Activated CD8-positive, alpha-beta T cell treated with anti-CD3 and anti-CD28 coated beads for 36 hours (primary cell): Measurements from ENCODE around the gene PLEK2. TPM values are rescaled to one million over a fixed set of nuclear protein-coding genes. Genes with fewer than 3 reads are reported as not detected.

Experiments
- ATAC-seq: fragments of 200-7000 bp; cut with Tn5 transposase; one replicate; pipeline ENCODE4 v1.10.0; 2021; ENCODE audit warnings: mild to moderate bottlenecking, moderate library complexity
- CTCF ChIA-PET: fragments of 350-600 bp; sonication (Branson Sonifier 250); formaldehyde crosslinking; loops from one replicate; lab custom pipeline; 2021; ENCODE audit warnings: antibody characterized with exemption; lab: Charles Lee
- POLR2A ChIA-PET: fragments of 350-600 bp; sonication (Branson Sonifier 250); formaldehyde crosslinking; loops from one replicate; lab custom pipeline; 2021; ENCODE audit warnings: antibody characterized with exemption; lab: Charles Lee
- DNase-seq: peaks from one replicate; pipeline ENCODE4 v3.0.0-alpha.2; 2020
- H3K27ac Mint-ChIP-seq: one replicate; pipeline ENCODE4 v1.8.0; 2021; ENCODE audit warnings: mild to moderate bottlenecking, mixed read lengths
- H3K27me3 Mint-ChIP-seq: one replicate; pipeline ENCODE4 v1.8.0; 2021; ENCODE audit warnings: mixed read lengths
- H3K36me3 Mint-ChIP-seq: one replicate; pipeline ENCODE4 v1.8.0; 2021; ENCODE audit warnings: low read depth, mixed read lengths
- H3K4me1 Mint-ChIP-seq: one replicate; pipeline ENCODE4 v1.8.0; 2021; ENCODE audit warnings: low read depth, mixed read lengths
- H3K4me3 Mint-ChIP-seq: one replicate; pipeline ENCODE4 v1.8.0; 2021; ENCODE audit warnings: mild to moderate bottlenecking, moderate library complexity, mixed read lengths
- H3K9me3 Mint-ChIP-seq: one replicate; pipeline ENCODE4 v1.8.0; 2021; ENCODE audit warnings: mixed read lengths
- CTCF ChIP-seq: fragments of 200-600 bp; IDR thresholded peaks from one replicate; pipeline ENCODE4 v1.8.0; 2022; ENCODE audit warnings: antibody characterized with exemption, mild to moderate bottlenecking
- intact Hi-C: fragments of 100-400 bp; cut with micrococcal nuclease; formaldehyde crosslinking; loops from one replicate; pipeline ENCODE4 v1.10.0; 2022
- total RNA-seq, 2 experiments: library from RNA; stranded (reverse); gene quantifications; one replicate each; pipeline ENCODE4 v1.2.3, GENCODE V29; 2021

Gene PLEK2
- total RNA-seq, 2 experiments from 2014 or later: 1.0 TPM; not detected in 1

- POLR2A ChIA-PET: interaction anchor here (0.6 to 1.7 kb wide), 3 partner anchors 9 to 25 kb away, joined by 3 to 6 read pairs (median 3); partner anchors contain the start of gene EIF2S1
- peaks cover 50% of the 10 kb centered on the region for H3K36me3 Mint-ChIP-seq
Observed at GRCh38 chr14:67385618-67386017, 26.3 kb downstream of the PLEK2 start.

GRCh38 chr14:67385120-67385519, 26.8 kb downstream of the PLEK2 start:
- Mint-ChIP-seq H3K27ac (peak overlapping the region; percentile 42), H3K4me3 (no peak overlapping the region), H3K27me3 (no peaks in the 10 kb centered on the region), H3K9me3 (no peaks in the 10 kb centered on the region), H3K4me1 (no peaks in the 10 kb centered on the region), H3K36me3 (peaks cover 52% of the 10 kb centered on the region)
- no peak for ATAC-seq
- no peak for TF ChIP-seq CTCF
- intact Hi-C loops: no loop called here
- ChIA-PET POLR2A (no interaction called here), CTCF (interaction anchor here (1.2 to 3.0 kb wide), 3 partner anchors 25 to 186 kb away, joined by 3 to 12 read pairs (median 10); partner anchors contain the start of genes ATP6V1D and EIF2S1)
- DNase-seq: no peak

More at GRCh38 chr14:67385618-67386017, 26.3 kb downstream of the PLEK2 start:
- ATAC-seq (no peak), DNase-seq (no peak)
- CTCF ChIA-PET: interaction anchor here (1.1 to 3.0 kb wide), 5 partner anchors 8 to 186 kb away, joined by 3 to 12 read pairs (median 5); partner anchors contain the start of gene ATP6V1D
- Mint-ChIP-seq H3K4me1 (no peaks in the 10 kb centered on the region), H3K27ac (no peak overlapping the region), H3K9me3 (no peaks in the 10 kb centered on the region), H3K4me3 (no peak overlapping the region), H3K27me3 (no peaks in the 10 kb centered on the region)
- intact Hi-C loops: no loop called here
- TF ChIP-seq CTCF: no peak

GRCh38 chr14:67377916-67378315, 34.0 kb downstream of the PLEK2 start:
- DNase-seq (no peak), ATAC-seq (peak; percentile 39)
- Mint-ChIP-seq H3K27me3 (no peaks in the 10 kb centered on the region), H3K27ac (no peak overlapping the region), H3K4me3 (no peak overlapping the region), H3K4me1 (peaks cover 16% of the 10 kb centered on the region), H3K9me3 (no peaks in the 10 kb centered on the region), H3K36me3 (peaks cover 64% of the 10 kb centered on the region)
- ChIA-PET POLR2A (interaction anchor here (0.5 kb wide), 1 partner anchor 23 kb away, joined by 3 read pairs; no protein-coding TSS in a partner anchor), CTCF (interaction anchor here (2.1 kb wide), 1 partner anchor 18 kb away, joined by 7 read pairs; the partner anchor contains the start of genes ATP6V1D and EIF2S1)
- intact Hi-C loops: no loop called here
- TF ChIP-seq CTCF: no peak

- Mint-ChIP-seq H3K4me1 (peaks cover 43% of the 10 kb centered on the region), H3K9me3 (no peaks in the 10 kb centered on the region), H3K4me3 (no peak overlapping the region), H3K36me3 (peaks cover 58% of the 10 kb centered on the region), H3K27me3 (no peaks in the 10 kb centered on the region), H3K27ac (peak overlapping the region; percentile 30)
- CTCF ChIA-PET: no interaction called here
- DNase-seq: peak; percentile 16
- intact Hi-C loops: no loop called here
- ATAC-seq: peak; percentile 81
- TF ChIP-seq CTCF: no peak
- POLR2A ChIA-PET: no interaction called here
Observed at GRCh38 chr14:67373347-67373746, 38.6 kb downstream of the PLEK2 start.

GRCh38 chr14:67372833-67373232, 39.1 kb downstream of the PLEK2 start:
- peak overlapping the region; percentile 30 for H3K27ac Mint-ChIP-seq
- ChIA-PET CTCF (interaction anchor here (2.0 kb wide), 1 partner anchor 13 kb away, joined by 5 read pairs; the partner anchor contains the start of genes ATP6V1D and EIF2S1), POLR2A (no interaction called here)
- no peaks in the 10 kb centered on the region for H3K9me3 Mint-ChIP-seq
- ATAC-seq: no peak
- no peak for TF ChIP-seq CTCF
- no peaks in the 10 kb centered on the region for H3K27me3 Mint-ChIP-seq
- H3K4me1 Mint-ChIP-seq: peaks cover 47% of the 10 kb centered on the region
- intact Hi-C loops: no loop called here
- DNase-seq: no peak
- no peak overlapping the region for H3K4me3 Mint-ChIP-seq
- H3K36me3 Mint-ChIP-seq: peaks cover 58% of the 10 kb centered on the region
